SW 1271 (cell line): ENCODE data around the gene GSC2.

Experiments used
- DNase-seq, 2 experiments: peaks; one replicate each; lab custom pipeline; 2025; lab: John Stamatoyannopoulos, UW

GSC2 gene

DNA sequence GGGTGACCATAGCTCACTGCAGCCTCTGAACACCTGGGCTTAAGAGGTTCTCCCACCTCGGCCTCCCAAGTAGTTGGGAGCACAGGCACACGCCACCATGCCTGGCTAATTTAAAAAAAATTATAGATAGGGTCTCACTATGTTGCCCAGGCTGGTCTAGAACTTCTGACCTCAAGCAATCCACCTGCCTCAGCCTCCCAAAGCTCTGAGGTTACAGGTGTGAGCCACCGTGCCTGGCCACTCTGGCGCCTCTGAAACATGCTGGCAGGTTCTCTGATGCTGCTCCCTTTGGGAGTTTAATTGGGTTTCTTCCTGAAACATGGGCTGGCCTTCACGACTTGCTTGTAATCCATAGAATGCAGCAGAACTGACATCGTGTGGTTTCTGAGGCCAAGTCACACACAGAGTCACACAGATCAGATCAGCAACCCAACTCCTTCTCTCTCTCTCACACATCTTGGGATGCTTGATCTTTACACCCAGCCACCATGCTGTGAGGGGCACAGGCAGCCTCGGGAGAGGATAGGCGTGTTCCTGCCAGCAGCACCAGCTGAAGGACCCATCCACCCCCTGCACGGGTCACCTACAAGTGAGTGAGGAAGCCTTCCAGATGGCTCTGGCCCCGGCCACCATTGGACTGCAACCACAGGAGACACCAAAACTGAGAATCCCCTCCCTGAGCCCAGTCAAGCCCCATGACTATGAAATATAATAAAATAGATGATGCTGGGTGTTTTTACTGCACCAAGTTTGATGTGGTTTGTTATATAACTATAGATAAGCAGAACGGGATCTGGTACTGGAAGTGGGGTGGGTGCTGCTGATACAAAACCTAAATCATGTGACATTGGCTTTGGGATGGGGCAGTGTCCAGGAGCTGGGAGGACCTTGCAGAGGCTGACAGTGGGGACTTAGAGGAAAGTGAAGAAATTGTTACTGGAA, 3.1 kb upstream of the GSC2 start:
- no peak for DNase-seq

- DNase-seq = no peak
Observed at GRCh38 chr22:19151329-19152191, 1.5 kb upstream of the GSC2 start.

DNA sequence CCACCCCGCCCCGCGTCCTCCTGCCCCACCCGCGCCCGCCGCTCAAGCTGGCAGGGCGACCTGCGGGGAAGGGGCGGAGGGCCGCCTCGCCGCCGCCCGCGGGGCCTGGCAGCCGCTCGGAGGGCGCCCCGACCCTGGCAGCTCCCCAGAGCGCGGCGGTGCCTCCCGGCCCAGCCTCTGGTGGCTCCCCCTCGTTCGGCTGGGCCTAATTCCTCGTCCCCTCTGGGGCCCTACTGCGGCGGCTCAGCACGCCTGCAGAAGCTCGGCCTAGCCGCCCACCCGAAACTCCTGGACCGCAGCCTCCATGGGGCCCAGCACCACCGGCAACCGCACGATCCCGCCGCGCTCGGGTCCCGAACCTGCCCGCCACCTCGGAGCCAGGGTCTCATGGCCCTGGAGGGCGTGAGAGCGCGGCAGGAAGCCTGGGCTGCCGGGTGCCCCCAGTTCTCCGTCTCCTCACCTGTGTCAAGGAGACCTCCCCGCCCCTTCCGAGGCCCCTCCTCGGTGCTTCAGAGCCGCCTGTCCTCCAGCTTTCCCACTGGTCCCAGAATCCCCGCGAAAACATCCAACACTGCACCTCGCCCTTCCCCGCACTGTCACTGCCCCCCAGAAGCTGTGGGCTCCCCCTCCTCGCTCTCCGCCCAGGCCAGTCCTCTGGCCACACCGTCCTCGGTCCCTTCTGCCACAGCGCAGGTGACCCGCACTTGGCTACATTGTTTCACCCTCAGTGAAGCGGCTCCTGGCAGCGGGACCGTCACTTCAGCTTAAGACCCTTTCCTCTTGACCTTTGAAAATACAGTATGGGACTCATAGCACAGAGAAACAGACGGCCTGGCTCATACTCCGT, 613 bp upstream of the GSC2 start:
- no peak for DNase-seq

DNA sequence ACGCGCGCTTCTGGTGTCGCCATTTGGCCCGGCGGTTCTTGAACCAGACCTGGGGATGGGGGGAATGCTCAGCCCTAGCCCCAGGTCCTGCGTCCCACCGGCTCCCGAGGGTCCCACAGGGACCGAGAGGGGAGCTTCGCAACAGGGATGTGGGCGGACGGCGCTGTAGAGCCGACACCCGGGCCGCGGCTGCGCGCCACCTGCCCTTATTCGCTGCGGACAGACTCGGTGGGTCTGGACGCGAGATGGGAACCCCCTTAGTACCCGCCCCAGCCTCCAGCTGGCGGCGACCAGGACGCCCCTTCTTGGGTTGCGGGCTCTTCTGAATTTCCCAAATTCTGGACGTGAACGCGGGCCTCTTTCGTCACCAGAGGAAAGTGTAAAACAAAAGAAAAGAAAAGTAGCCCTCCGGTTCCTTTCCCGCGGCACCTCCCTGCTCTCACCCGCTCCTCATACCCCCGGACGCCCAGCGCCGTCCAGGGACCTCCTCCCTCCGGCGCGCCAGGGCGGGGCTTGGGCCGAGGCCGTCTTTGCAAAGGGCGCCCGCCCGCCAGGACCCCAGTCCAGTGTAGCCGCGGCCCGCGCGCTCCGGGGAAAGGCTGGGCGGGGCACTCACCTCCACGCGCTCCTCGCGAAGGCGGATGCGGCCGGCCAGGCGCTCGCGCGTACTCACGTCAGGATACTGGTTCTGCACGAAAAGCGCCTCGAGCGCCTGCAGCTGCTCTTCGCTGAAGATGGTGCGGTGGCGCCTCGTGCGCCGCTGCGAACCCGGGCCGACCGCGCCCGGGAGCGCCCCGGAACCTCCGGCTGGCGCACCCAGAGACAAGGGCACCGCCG, 827 bp downstream of the GSC2 start:
- DNase-seq = no peak

DNA sequence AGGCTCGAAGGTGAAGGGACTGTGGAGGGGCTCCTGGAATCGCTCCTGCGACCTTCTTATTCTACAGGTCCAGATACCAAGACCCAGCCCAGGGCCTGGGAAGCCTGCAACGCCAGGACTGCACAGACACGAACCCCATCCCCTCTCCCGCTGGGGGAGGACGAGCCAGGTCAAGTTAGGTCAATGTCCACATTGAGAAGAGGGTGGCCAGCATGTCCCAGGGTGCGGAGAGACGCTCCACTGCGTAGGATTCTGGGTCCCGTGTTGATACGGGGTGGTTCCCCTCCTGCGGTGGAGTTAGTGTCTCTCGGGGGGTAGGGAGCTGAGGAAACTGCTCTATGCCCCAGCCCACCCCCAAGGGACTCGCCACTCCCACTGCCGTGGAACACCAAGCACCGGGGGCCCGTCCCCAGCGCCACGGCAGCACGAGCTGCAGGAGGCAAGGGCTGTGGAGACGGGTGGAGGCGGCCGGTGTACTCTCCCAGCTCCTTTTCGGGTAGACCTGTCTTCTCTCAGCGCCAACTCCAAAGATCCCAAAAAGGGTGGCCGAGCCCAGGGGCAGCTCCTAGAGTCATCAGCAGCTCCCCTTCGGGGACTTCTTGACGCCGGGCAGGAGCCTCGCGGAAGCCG, 1.6 kb downstream of the GSC2 start:
- no peak for DNase-seq

DNA sequence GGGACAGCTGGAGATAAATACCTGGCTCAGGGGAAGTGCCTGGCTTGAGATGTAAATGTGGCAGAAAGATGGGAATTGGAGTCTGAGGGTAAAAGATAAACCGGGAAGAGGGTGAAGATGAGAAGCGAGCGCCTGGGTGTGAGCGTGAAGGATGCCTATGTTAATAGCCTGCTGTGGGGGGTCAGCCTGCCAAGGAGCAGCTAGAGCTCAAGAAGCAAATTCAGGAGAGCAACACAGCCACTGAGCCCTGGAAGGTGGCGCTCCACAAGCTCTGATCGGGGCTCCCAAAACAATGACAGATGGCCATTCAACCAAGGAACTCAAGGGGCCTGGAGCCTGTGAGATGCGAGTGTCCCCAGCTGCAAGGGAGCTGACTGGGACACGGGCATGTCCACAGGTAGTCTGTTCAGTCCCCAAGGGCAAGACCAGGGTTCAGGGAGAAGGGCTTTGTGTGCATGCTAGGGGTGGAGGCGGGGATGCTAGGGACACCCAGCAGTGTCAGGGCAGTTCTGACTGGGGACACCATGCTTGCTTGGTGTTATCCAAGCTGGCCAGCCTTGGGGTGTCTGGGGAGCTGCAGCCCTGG, 2.8 kb downstream of the GSC2 start:
- no peak for DNase-seq

- DNase-seq = no peak
Observed at GRCh38 chr22:19146215-19146968, 3.7 kb downstream of the GSC2 start.

DNA sequence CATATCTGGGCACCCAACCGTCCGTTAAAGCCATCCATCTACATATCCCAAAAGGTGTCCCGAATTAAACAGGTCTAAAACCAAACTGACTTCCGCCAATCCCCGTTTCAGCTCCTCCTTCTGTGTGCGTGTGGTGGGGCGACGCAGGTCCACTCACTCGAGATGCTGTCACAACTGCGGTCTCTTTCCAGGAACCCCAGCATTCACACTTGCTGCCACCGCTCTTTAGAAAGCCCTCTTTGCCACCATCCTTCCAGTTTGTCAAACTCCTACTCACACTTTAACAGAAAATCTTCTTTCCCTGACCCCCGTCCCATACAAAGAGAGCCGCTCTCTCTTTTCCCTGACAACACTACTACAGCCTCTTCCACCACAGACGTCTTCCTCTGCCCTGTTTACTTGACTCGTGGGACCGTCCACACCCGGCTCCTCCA, 6.1 kb downstream of the GSC2 start:
- DNase-seq = no peak

GRCh38 chr22:19143212-19143611, 6.9 kb downstream of the GSC2 start:
- DNase-seq = no peak

- DNase-seq = no peak
Observed at GRCh38 chr22:19142394-19142793, 7.7 kb downstream of the GSC2 start.

- DNase-seq = no peak
Observed at GRCh38 chr22:19139974-19140373, 10.1 kb downstream of the GSC2 start.

- no peak for DNase-seq
Observed at GRCh38 chr22:19139001-19139356, 11.1 kb downstream of the GSC2 start.

GRCh38 chr22:19138217-19139000, 11.7 kb downstream of the GSC2 start:
- DNase-seq = no peak

DNA sequence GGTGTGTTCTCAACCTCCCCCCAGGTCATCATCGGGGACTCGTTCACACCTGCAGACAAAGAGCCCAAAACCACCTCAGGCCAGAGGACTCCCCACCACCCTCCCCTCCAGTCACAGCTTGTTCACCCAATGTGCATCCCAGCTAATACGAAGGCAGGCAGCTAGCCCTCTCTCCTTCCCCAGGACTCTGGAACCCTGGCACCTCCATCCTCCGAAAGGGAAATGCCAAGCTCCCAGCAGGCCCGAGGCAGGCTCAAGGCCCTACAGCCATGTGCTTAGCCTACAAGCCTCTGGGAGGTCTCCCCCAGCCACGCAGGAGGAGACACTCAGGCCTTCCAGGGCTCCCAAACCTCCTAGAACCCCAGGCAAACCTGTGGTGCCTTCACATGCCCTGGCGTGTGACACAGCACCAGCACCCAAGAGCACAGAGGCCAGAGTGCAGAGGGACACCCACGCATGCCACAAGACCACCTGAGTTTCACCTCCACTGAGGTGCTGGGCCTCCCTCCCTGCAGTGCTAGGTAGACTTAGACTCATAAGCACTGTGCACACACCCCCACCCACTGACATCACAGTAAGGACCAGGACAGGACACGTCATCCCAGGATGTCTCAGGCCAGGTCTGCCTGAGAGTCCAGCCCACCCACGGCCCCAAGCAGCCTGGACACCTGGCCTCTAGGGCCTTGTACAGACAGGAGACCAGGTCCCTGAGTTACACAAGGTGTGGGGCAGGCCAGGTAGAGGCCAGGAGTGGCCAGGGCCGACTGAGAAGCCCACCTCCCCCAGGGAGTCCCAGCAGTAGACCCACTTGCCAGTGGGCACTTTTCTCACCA, 12.5 kb downstream of the GSC2 start:
- DNase-seq = no peak

DNA sequence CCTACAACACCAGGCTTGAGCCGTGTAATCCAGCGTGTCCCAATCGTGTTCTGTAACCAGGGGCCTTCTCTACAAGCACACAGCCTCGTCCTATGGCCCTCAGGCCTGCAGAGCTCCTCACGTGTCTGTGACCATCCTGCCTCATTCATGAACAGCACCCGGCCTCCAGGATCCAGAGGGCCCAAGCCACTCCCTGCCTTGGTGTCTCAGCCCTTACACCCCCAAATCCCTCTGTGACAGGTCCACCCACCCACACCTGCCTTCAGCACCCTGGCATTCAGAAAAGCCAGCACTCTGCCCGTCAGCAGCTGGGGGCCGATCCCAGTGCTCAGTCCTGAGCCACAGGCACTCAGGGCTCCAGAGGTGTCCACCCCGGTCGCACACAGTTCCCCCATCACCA, 13.2 kb downstream of the GSC2 start:
- DNase-seq = no peak

- no peak for DNase-seq
Observed at GRCh38 chr22:19134874-19135273, 15.2 kb downstream of the GSC2 start.

GRCh38 chr22:19134176-19134831, 15.8 kb downstream of the GSC2 start:
- DNase-seq = no peak
